Measurements from ENCODE around the gene FLT3.
A peak's percentile ranks its signal among the peaks of the same experiment; 100 is the strongest.
"Not testable (repeated sequence)": the region's sequence is repeated elsewhere in the genome, so short reads cannot be mapped to it uniquely, and the experiment has no call there.

Gene FLT3

GRCh38 chr13:28043224-28043623, 57.2 kb downstream of the FLT3 start:
- DNase-seq: no peak

DNA sequence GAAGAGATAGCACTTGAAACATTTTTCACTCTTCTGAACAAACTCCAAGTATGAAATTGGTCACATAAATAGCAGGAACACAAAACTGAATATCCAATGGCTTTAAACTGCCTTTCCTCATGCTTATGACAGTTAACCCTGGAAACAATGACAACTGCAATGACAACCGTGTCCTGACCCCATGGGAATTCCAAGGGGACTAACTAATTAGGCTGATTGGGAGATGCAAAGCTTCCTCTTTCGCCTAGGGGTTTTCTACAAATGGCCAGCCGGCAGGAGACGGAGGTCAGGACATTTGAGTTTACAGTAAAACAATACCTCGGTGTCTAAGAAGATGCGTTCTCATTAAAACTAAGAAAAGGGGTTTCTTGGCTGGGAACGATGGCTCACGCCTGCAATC, 58.9 kb downstream of the FLT3 start:
- DNase-seq: no peak

DNA sequence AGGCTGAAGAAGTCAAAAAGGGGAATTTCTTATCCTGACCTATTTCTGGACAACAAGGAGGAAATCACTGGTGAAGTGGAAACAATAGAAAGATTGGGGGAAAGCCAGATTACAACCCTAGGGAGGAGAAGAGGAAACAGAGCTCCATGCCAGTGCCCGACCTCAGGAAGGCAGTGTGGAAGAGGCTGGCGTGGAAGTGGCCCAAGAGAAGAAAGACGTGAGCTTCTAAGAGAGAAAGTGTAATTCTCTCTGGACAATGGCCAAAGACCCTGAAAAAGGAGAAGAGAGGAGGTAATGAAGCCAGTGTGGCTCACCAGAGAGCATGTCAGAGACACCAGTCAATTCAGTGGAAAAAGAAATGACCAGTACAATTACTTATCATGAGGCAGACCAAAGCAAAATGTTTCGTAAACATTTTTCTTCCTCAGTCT, 59.3 kb downstream of the FLT3 start:
- DNase-seq: no peak

DNA sequence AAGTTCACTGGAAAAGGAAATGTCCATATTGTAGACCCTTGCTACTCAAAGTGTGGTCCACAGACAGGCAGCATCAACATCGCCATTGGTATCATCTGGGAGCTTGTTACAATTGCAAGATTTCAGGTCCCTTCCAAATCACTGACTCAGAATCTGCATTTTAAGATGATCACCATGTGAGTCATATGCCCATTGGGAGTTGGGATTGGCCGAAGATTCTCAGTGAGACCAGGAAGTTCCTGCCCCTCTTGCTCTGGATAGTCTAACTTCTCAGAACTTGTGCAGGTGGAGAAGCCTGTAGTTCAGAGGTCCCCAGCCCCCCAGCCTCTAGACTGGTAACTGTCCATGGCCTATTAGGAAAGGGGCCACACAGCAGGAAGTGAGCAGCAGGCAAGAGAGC, 63.0 kb downstream of the FLT3 start:
- DNase-seq: peak; percentile 11

GRCh38 chr13:28035146-28035782, 65.1 kb downstream of the FLT3 start:
- DNase-seq: no peak

DNA sequence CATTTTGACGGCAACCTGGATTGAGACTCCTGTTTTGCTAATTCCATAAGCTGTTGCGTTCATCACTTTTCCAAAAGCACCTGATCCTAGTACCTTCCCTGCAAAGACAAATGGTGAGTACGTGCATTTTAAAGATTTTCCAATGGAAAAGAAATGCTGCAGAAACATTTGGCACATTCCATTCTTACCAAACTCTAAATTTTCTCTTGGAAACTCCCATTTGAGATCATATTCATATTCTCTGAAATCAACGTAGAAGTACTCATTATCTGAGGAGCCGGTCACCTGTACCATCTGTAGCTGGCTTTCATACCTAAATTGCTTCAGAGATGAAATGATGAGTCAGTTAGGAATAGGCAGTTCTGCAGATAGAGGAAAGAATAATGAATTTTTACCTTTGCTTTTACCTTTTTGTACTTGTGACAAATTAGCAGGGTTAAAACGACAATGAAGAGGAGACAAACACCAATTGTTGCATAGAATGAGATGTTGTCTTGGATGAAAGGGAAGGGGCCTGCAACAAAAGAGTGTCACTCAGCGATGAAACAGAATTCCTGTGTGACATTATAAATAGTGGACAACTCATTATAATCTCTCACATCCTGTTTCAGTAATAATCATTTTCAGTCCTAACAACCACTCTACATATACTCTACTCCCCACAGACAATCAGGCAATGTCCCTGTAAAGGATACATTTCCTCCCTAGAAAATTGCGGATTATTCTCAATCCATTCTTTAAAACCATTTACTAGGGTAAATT, 66.3 kb downstream of the FLT3 start:
- no peak for DNase-seq

DNA sequence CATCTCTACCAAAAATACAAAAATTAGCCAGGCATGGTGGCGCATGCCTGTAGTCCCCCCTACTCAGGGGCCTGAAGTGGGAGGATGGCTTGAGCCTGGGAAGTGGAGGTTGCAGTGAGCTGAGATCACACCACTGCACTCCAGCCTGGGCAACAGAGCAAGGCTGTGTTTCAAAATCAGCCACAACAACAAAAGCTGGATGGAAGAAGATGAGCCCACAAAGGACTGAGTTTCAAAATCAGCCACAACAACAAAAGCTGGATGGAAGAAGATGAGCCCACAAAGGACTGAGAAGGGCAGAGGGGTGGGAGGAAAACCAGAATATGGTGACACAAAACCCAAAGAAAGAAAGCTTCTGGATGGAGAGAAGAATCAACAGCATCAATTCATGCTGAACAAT, 67.9 kb downstream of the FLT3 start:
- DNase-seq: not testable (repeated sequence)

- DNase-seq: no peak
These were observed 68.5 kb downstream of the FLT3 start for GRCh38 chr13:28031896-28032288.

- no peak for DNase-seq
These were observed 69.0 kb downstream of the FLT3 start for GRCh38 chr13:28031220-28031895.

- no peak for DNase-seq
These were observed 72.6 kb downstream of the FLT3 start for GRCh38 chr13:28027607-28028364.

- no peak for DNase-seq
These were observed 73.3 kb downstream of the FLT3 start for GRCh38 chr13:28027071-28027470.

- DNase-seq: no peak
These were observed 73.9 kb downstream of the FLT3 start for GRCh38 chr13:28026508-28026907.

GRCh38 chr13:28022848-28023518, 77.4 kb downstream of the FLT3 start:
- DNase-seq: peak; percentile 19

DNA sequence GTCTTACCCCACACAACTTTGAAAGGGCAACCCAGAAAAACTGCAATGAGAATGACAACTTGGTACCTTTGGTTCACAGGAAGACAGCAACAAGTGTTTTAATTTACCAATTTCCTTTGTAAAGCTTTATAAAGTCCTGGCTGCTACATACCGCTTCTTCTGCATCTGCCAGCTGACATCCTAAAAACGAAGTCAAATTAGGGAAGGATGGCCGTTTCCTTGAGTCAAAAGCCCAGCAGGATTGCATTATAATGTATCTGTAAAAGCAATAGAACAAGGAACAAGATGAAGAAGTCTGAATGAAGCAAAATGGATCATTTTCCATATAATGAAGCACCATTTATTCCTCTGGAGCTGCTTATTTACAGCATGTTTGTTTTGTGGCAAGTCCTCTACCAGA, 86.1 kb downstream of the FLT3 start:
- DNase-seq: no peak

DNA sequence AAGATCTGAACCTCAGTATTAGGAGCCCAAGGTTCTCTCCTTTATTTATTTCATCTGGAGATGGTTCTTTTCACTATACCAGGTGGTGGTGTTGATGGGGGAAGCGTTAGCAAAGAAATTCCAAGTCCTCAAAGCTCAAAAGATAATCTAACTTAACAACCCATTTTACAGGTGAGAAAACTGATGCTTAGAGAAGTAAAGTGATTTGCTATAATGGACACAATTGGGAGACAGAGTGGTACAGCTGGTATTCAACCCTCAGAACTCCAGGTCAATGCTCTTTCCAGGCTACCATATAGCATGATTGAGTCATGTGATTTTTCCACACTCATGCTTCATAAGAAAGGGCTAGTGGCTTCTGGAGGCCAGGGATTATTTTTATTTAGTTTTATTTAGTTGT, 86.9 kb downstream of the FLT3 start:
- DNase-seq: no peak

GRCh38 chr13:28012896-28013295, 87.5 kb downstream of the FLT3 start:
- no peak for DNase-seq

- no peak for DNase-seq
These were observed 88.0 kb downstream of the FLT3 start for GRCh38 chr13:28012383-28012782.

DNA sequence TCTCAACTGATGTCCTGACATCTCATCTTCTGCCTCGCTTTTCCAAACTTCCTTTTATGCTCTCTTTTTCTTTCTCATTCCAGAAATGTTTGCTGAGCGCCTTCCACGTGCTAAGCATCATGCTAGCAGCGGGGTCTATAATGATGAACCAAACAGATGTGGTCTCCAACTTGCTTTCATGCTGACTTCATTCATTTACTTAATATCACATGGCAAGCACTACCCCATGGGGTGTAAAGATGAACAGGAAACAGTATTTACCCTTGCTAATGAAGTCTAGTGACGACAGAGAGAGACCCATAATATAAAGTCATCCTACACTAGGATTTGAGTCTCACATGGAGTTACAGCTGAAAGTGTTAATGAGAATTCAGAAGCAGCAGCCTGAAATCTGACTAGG, 90.3 kb downstream of the FLT3 start:
- no peak for DNase-seq

- DNase-seq: not testable (repeated sequence)
These were observed 95.4 kb downstream of the FLT3 start for GRCh38 chr13:28005016-28005415.

DNA sequence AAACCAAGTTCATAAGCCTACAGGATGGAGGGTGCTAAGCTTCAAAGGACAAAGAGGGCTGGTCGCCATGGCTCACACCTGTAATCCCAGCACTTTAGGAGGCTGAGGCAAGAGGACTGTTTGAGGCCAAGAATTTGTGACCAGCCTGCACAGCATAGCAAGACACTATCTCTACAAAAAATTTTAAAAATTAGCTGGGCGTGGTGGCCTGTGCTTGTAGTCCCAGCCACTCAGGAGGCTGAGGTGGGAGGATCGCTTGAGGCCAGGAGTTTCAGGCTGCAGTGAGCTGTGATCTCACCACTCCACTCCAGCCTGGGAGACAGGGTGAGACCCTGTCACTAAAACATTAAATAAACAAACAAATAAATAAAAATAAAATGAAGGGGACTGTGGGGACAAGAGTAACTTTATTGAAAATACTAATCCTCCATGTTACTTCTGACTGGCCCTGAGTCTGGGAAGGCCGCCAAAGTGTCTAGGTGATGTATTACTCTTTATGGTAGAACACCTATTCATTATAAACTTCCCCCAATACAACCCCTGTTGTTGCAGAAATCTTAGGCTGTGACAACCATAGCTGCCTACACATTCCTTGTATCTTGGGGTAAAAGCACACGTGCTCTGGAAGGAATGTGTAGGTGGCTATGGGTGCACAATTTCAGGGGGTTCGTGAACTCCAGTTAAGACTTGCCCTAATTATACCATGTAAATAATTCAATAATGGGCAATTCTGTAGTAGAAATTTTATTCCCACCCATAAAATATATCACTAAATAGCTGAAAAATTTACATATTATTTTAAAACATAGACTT, 97.3 kb downstream of the FLT3 start:
- DNase-seq: no peak

- no peak for DNase-seq
These were observed 98.4 kb downstream of the FLT3 start for GRCh38 chr13:28001837-28002473.
